Middle frontal gyrus (tissue), 1 donor: ENCODE measurements around the gene NOL4L.
A peak's percentile ranks its signal among the peaks of the same experiment; 100 is the strongest.

Experiments
- DNase-seq: peaks from one replicate; pipeline ENCODE4 v3.0.0-alpha.2; 2015; ENCODE audit warnings: low spot score; ENCODE audit errors: extremely low spot score

The NOL4L gene

GRCh38 chr20:32484958-32485769 is 100.0 kb downstream of the NOL4L start:
- DNase-seq = peak; percentile 84

GRCh38 chr20:32484225-32484957 is 100.7 kb downstream of the NOL4L start:
- DNase-seq = no peak

DNA sequence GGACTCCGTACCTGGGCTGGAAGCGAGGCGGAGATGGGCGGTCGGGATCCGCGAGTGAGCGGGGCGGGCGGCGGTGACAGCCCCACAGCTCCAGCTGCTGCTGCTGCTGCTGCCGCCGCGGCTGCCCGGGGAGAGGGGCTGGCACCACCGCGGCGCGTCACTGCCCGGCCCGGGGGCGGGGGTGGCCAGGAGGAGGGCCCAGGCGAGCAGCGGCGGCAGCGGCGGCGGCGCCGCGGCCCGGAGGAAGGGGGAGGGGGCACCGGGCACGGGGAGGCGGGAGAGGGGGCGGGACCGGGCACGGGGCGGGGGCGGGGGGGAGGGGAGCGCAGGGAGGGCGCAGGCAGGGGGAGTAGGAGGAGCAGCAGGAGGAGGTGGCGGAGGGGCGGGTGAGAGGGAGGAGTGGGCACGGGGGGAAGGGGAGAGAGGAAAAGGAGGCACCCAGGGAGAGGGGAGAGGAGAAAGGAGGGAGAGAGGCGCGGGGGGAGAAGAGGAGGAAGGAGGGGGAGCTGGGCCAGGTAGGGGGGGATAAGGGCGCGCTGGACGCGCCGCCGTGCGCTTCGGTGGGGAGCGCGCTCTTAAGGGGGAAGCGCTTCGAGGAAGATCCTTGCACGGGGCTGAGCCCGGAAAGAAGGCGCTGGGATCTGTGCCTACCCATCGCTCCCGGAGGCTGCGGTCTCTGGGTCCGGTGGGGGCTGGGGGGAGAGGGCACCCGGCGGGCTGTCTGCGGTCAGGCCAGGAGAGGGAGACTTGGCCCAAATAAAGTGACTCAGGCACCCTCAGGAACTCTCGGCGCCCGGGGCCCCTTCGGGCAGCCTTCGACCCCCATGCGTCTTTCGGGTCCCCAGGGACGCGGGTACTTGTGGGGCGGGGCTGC is 101.5 kb downstream of the NOL4L start:
- no peak for DNase-seq

- no peak for DNase-seq
Measured at GRCh38 chr20:32482442-32483261, 102.5 kb downstream of the NOL4L start.

DNA sequence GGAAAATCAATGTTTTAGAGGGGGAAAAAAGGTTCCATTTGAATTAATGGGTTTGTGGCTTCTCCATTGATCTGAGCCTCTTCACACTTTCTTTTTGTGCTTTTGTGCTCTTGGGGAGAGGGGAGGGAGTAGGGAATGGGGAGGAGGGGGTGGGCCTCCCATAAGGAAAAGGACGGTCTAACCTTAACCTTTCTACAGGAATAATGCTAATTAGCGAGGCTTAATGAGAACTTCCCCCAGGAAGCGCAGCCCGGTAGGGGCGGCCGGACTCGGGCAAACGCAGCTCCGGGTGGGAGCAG is 103.0 kb downstream of the NOL4L start:
- DNase-seq = no peak

DNA sequence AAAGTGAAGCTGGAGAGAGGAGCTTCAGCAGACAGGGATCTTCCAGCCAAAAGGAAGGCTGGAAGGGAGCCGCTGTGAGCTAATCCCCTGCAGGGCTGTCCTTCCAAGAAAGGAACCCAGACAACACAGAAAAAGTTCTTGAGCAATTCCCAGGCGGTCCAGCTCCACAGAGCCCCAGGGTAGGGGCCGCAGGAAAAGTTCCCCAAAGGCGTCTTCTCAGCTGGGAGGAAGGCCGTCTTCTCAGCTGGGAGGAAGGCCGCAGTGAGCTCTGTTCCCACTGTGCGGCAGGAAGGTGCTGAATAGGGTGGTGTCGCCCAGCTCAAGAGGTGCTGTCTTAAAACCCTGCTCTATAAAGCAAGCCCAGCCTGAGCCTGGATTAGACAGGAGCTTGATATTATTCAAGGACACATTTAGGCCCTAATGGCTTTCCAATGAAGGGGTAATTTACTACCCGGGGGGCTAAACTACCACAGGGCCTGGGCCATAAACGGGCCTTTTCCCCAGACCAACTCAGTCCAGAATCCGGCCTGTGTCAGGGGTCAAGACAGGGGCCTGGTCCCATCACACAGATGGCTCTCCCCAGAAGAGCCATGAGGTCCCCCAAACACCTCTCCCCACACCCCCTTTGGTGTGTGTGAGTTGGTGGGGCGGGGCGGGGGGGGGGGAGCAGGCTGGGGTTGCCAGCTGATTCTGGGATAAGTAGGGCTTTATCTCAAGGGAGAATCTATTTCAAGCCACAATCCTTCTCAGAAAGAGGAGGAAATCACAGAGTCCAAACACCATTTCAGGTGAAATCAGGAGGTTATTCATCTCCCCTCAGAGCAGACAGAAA is 103.6 kb downstream of the NOL4L start:
- DNase-seq = no peak

- DNase-seq = no peak
Measured at GRCh38 chr20:32480371-32481241, 104.5 kb downstream of the NOL4L start.

GRCh38 chr20:32479697-32480171 is 105.4 kb downstream of the NOL4L start:
- DNase-seq = no peak

DNA sequence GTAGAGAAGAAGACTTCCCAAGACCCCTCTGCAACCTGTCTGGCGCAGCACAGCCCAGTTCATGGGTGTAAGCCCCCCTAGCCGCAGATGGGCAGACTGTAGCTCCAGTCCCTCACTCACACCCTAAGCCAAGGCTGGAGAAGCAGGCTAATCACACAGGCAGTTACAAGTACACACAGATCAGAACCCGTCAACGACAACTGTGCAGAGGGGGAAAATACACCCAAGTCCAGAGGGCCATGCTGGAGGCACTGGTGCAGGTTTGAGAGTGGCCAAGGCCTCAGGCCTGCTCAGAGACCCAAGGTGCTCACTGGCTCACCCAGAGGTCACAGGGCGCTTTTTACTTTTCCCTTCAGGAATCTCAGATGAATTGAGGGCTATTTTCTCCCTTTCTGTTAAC is 106.1 kb downstream of the NOL4L start:
- DNase-seq = no peak

DNA sequence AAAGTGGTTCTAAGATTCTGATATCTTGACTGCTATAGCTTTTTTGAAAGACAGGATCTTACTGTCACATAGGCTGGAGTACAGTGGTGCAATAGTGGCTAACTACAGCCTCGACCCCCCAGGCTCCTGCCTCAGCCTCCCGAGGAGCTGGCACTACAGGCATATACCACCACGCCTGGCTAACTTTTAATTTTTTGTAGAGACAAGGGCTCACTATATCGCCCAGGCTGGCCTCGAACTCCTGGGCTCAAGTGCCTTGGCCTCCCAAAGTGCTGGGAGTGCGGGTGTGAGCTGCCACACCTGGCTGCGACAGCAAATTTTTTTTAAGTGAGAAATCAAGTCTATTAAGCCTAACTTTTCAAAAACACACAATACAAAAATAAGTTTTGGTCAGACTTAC is 106.6 kb downstream of the NOL4L start:
- DNase-seq = no peak

- DNase-seq = no peak
Measured at GRCh38 chr20:32477594-32478512, 107.3 kb downstream of the NOL4L start.

- DNase-seq = no peak
Measured at GRCh38 chr20:32476684-32477593, 108.2 kb downstream of the NOL4L start.

DNA sequence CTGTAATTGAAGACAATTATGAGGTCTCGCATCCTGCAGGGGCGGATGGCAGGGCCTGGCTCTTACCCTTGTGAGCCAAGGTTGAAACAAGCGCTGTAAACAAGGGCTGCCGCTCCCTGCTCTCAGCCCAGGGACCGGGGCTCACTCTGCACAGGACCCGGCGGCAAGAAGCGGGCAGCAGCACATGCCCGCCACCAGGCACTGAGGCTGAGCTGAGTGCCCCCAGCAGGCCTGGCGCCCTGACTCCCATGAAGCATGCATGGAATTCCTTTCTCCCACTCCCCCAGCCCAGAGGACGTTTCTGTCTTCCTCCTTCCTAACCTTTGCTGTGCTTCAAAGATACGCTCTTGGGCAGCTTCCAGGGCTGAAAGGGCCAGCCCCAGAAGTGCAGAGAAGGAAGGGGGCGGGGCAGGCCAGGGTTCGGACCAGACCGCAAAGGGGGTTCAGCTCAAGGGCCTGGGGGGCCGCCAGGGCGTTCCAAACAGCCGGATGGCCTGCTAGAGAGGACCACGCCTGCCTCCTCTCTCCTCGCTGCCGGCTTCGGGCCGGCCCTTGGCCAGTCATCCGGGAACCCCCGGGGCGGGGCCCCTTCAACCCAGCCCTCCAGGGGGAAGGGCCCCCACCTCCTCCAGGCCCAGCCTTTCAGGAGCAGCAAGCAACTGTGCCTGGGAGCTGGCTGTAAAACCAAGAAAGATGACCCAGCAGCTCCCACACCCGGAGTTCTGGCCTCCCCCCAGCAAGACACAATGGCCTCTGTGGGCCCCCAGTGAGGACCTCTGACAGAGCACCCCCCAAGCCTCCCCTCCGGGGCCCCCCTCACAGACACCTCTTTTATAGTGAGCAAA is 109.9 kb downstream of the NOL4L start:
- DNase-seq = no peak

DNA sequence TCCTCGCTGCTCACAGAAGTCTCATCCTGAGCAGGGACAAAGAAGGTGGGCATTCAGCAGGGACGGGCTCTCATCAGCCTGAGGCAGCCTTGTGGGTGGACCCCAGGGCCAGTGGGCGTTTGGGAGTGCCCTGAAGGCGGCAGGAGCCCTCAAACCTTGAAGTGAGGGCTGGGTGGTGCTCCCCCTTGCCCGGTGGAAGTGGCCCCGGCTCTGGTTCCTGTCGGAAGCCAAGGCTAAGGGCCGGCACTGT is 110.5 kb downstream of the NOL4L start:
- DNase-seq = no peak

DNA sequence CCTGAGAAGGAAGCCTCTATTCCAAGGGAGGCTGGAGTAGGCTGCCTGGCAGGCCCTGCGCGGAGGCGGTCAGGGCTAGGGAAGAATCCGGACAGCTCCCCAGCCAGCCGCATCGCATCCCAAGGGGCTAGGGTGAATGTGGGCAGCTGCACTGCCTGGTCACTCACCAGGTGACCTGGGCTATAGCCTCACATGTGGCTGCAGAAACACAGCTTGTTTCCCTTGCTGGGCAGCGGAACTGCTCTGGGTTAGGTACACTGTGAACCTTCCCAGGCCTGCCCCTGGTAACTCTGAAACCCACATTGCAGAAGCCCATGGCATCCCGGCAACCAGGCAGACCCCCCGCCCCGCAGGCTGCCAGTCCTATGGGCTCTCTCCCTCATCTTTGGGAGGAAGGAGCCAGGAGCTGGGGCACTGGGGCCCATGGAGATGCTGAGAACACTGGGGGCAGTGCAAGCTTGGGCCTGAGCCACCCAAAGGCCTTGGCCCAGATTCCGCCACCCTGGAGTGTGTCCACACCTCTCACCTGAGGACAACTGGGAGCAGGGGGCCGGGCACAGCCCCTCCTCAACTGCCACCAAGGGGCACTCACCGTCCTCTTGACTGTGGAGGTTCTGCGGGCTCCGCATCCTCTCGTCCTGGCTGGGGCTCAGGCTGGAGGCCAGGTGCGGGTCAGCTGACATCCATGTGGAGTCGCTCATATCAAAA is 111.0 kb downstream of the NOL4L start:
- no peak for DNase-seq
